T-helper 1 cell treated with Interleukin-12 subunit alpha and Interleukin-12 subunit beta and Interleukin-4 antibody, amounts not matched to agents 30 μg/mL and 1 μg/mL, for 36 hours (primary cell): ENCODE results near the gene RNU7-1.

ENCODE experiments used
- H3K27ac Mint-ChIP-seq: one replicate; pipeline ENCODE4 v1.8.0; 2021; ENCODE audit warnings: mild to moderate bottlenecking, mixed read lengths
- H3K27me3 Mint-ChIP-seq: one replicate; pipeline ENCODE4 v1.8.0; 2021; ENCODE audit warnings: low read depth, mixed read lengths
- H3K36me3 Mint-ChIP-seq: one replicate; pipeline ENCODE4 v1.8.0; 2021; ENCODE audit warnings: low read depth, mixed read lengths
- H3K4me1 Mint-ChIP-seq: one replicate; pipeline ENCODE4 v1.8.0; 2021; ENCODE audit warnings: low read depth, mixed read lengths
- H3K4me3 Mint-ChIP-seq: one replicate; pipeline ENCODE4 v1.8.0; 2021; ENCODE audit warnings: mild to moderate bottlenecking, moderate library complexity, mixed read lengths
- H3K9me3 Mint-ChIP-seq: one replicate; pipeline ENCODE4 v1.8.0; 2021; ENCODE audit warnings: mixed read lengths

The RNU7-1 gene

GRCh38 chr12:6959805-6960592 lies 16.4 kb downstream of the RNU7-1 start:
- Mint-ChIP-seq H3K9me3 (no peaks in the 10 kb centered on the region), H3K4me1 (peaks cover 63% of the 10 kb centered on the region), H3K36me3 (peaks cover 44% of the 10 kb centered on the region), H3K27me3 (no peaks in the 10 kb centered on the region), H3K4me3 (peak overlapping the region; percentile 91), H3K27ac (peak overlapping the region; percentile 96)

- peak overlapping the region; percentile 96 for H3K27ac Mint-ChIP-seq
- no peaks in the 10 kb centered on the region for H3K9me3 Mint-ChIP-seq
- peaks cover 48% of the 10 kb centered on the region for H3K36me3 Mint-ChIP-seq
- peaks cover 62% of the 10 kb centered on the region for H3K4me1 Mint-ChIP-seq
- no peaks in the 10 kb centered on the region for H3K27me3 Mint-ChIP-seq
- peak overlapping the region; percentile 15 for H3K4me3 Mint-ChIP-seq
Measured at GRCh38 chr12:6960593-6961277, 17.1 kb downstream of the RNU7-1 start.

- H3K4me1 Mint-ChIP-seq = peaks cover 61% of the 10 kb centered on the region
- H3K27ac Mint-ChIP-seq = peak overlapping the region; percentile 96
- H3K36me3 Mint-ChIP-seq = peaks cover 49% of the 10 kb centered on the region
- H3K27me3 Mint-ChIP-seq = no peaks in the 10 kb centered on the region
- H3K9me3 Mint-ChIP-seq = no peaks in the 10 kb centered on the region
- H3K4me3 Mint-ChIP-seq = peak overlapping the region; percentile 79
Measured at GRCh38 chr12:6961278-6961694, 17.7 kb downstream of the RNU7-1 start.

GRCh38 chr12:6961695-6962284 lies 18.2 kb downstream of the RNU7-1 start:
- H3K36me3 Mint-ChIP-seq = peaks cover 46% of the 10 kb centered on the region
- H3K4me3 Mint-ChIP-seq = peak overlapping the region; percentile 79
- no peaks in the 10 kb centered on the region for H3K9me3 Mint-ChIP-seq
- peaks cover 58% of the 10 kb centered on the region for H3K4me1 Mint-ChIP-seq
- peak overlapping the region; percentile 96 for H3K27ac Mint-ChIP-seq
- no peaks in the 10 kb centered on the region for H3K27me3 Mint-ChIP-seq

GRCh38 chr12:6962285-6963015 lies 18.8 kb downstream of the RNU7-1 start:
- Mint-ChIP-seq H3K4me1 (peaks cover 52% of the 10 kb centered on the region), H3K36me3 (peaks cover 40% of the 10 kb centered on the region)

GRCh38 chr12:6963016-6963731 lies 19.6 kb downstream of the RNU7-1 start:
- peaks cover 47% of the 10 kb centered on the region for H3K4me1 Mint-ChIP-seq
- H3K4me3 Mint-ChIP-seq = no peak overlapping the region
- peak overlapping the region; percentile 36 for H3K27ac Mint-ChIP-seq
- no peaks in the 10 kb centered on the region for H3K9me3 Mint-ChIP-seq
- no peaks in the 10 kb centered on the region for H3K27me3 Mint-ChIP-seq
- H3K36me3 Mint-ChIP-seq = peaks cover 38% of the 10 kb centered on the region

More at GRCh38 chr12:6962285-6963015, 18.8 kb downstream of the RNU7-1 start:
- no peaks in the 10 kb centered on the region for H3K27me3 Mint-ChIP-seq
- no peak overlapping the region for H3K4me3 Mint-ChIP-seq
- H3K9me3 Mint-ChIP-seq = no peaks in the 10 kb centered on the region
- peak overlapping the region; percentile 96 for H3K27ac Mint-ChIP-seq

GRCh38 chr12:6963791-6964413 lies 20.3 kb downstream of the RNU7-1 start:
- Mint-ChIP-seq H3K27me3 (no peaks in the 10 kb centered on the region), H3K27ac (no peak overlapping the region), H3K4me1 (peaks cover 46% of the 10 kb centered on the region), H3K36me3 (peaks cover 38% of the 10 kb centered on the region), H3K9me3 (no peaks in the 10 kb centered on the region), H3K4me3 (no peak overlapping the region)

- H3K36me3 Mint-ChIP-seq = peaks cover 37% of the 10 kb centered on the region
- H3K4me1 Mint-ChIP-seq = peaks cover 46% of the 10 kb centered on the region
- no peak overlapping the region for H3K4me3 Mint-ChIP-seq
- H3K9me3 Mint-ChIP-seq = no peaks in the 10 kb centered on the region
- H3K27ac Mint-ChIP-seq = peak overlapping the region; percentile 75
- no peaks in the 10 kb centered on the region for H3K27me3 Mint-ChIP-seq
Measured at GRCh38 chr12:6964605-6965025, 21.0 kb downstream of the RNU7-1 start.

- no peaks in the 10 kb centered on the region for H3K9me3 Mint-ChIP-seq
- peaks cover 37% of the 10 kb centered on the region for H3K36me3 Mint-ChIP-seq
- H3K4me3 Mint-ChIP-seq = no peak overlapping the region
- H3K27ac Mint-ChIP-seq = peak overlapping the region; percentile 75
- H3K27me3 Mint-ChIP-seq = no peaks in the 10 kb centered on the region
- peaks cover 43% of the 10 kb centered on the region for H3K4me1 Mint-ChIP-seq
Measured at GRCh38 chr12:6965026-6965661, 21.5 kb downstream of the RNU7-1 start.

GRCh38 chr12:6965714-6966113 lies 22.1 kb downstream of the RNU7-1 start:
- Mint-ChIP-seq H3K27me3 (no peaks in the 10 kb centered on the region), H3K9me3 (no peaks in the 10 kb centered on the region), H3K4me3 (no peak overlapping the region), H3K27ac (peak overlapping the region; percentile 75), H3K36me3 (peaks cover 33% of the 10 kb centered on the region), H3K4me1 (peaks cover 39% of the 10 kb centered on the region)

- Mint-ChIP-seq H3K27ac (peak overlapping the region; percentile 28), H3K4me3 (peak overlapping the region; percentile 7), H3K9me3 (no peaks in the 10 kb centered on the region), H3K27me3 (no peaks in the 10 kb centered on the region), H3K4me1 (peaks cover 35% of the 10 kb centered on the region), H3K36me3 (peaks cover 33% of the 10 kb centered on the region)
Measured at GRCh38 chr12:6966351-6966750, 22.7 kb downstream of the RNU7-1 start.

GRCh38 chr12:6967651-6968100 lies 24.1 kb downstream of the RNU7-1 start:
- Mint-ChIP-seq H3K27ac (peak overlapping the region; percentile 20), H3K27me3 (no peaks in the 10 kb centered on the region), H3K4me1 (peaks cover 39% of the 10 kb centered on the region), H3K9me3 (no peaks in the 10 kb centered on the region), H3K4me3 (no peak overlapping the region), H3K36me3 (peaks cover 35% of the 10 kb centered on the region)

- H3K36me3 Mint-ChIP-seq = peaks cover 35% of the 10 kb centered on the region
- peak overlapping the region; percentile 87 for H3K27ac Mint-ChIP-seq
- no peaks in the 10 kb centered on the region for H3K9me3 Mint-ChIP-seq
- H3K4me1 Mint-ChIP-seq = peaks cover 41% of the 10 kb centered on the region
- H3K4me3 Mint-ChIP-seq = peak overlapping the region; percentile 100
- no peaks in the 10 kb centered on the region for H3K27me3 Mint-ChIP-seq
Measured at GRCh38 chr12:6968426-6968825, 24.8 kb downstream of the RNU7-1 start.
